HL-60 (cell line): ENCODE results near the gene WDR64.

Experiments used
- DNase-seq, 2 experiments: peaks; one replicate each; pipeline ENCODE4 v3.0.0-alpha.2; 2010 to 2020; ENCODE audit warnings: low read depth in 1 of 2, low spot score in 1 of 2
- H3K27ac ChIP-seq: fragments of 250-450 bp; sonication (Bioruptor Pico); replicated peaks from 2 replicates; pipeline ENCODE4 v1.5.1; 2020; ENCODE audit warnings: mild to moderate bottlenecking, moderate library complexity
- H3K27me3 ChIP-seq: fragments of 250-450 bp; sonication (Bioruptor Pico); 2 replicates; pipeline ENCODE4 v1.5.1; 2021; ENCODE audit warnings: mild to moderate bottlenecking, moderate library complexity; ENCODE audit not compliant: insufficient read depth, poor library complexity, severe bottlenecking
- H3K4me3 ChIP-seq: replicated peaks from 2 replicates; pipeline ENCODE4 v1.5.1; 2011; ENCODE audit warnings: mild to moderate bottlenecking, control low read depth, low read length; ENCODE audit not compliant: insufficient read depth
- GABPA ChIP-seq: IDR thresholded peaks from 2 replicates; pipeline ENCODE4 v1.6.1; 2012; ENCODE audit warnings: low read depth
- POLR2AphosphoS5 ChIP-seq: IDR thresholded peaks from 2 replicates; pipeline ENCODE4 v1.6.1; 2012; ENCODE audit warnings: low read depth
- SPI1 ChIP-seq: IDR thresholded peaks from 2 replicates; pipeline ENCODE4 v1.6.1; 2012; ENCODE audit warnings: low read depth, mild to moderate bottlenecking, borderline replicate concordance
- TF ChIP-seq, protein P1 (sequence below): IDR thresholded peaks from one replicate; pipeline ENCODE4 v1.5.1; 2011; ENCODE audit warnings: low read length, control low read depth, inconsistent platforms; ENCODE audit not compliant: insufficient read depth
- TF ChIP-seq, protein P2 (sequence below): IDR thresholded peaks from 2 replicates; pipeline ENCODE4 v1.6.1; 2012; ENCODE audit warnings: low read depth; ENCODE audit not compliant: insufficient replicate concordance

The WDR64 gene

DNA sequence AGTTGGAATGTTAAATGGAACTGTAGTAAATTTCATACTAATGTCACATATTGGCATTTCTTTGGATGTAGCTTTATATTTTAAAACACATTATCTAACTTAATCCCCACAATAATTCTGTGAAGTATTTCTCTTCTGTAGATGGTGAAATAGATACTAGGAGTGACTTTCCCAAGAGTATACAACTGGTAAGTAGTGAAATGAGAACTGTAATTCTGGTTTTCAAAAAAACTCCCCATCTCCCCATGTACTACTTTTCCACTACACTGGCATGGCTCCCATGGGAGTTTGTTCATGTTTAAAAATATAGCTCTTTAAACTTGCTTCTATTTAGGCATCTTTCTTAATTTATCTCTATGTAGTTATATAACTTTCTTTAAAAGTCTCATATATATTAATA lies 22.1 kb upstream of the WDR64 start:
- Histone ChIP-seq H3K4me3 (no peak overlapping the region), H3K27me3 (no peaks in the 10 kb centered on the region), H3K27ac (no peak overlapping the region)
- DNase-seq: no peak
- TF ChIP-seq, protein P1, sequence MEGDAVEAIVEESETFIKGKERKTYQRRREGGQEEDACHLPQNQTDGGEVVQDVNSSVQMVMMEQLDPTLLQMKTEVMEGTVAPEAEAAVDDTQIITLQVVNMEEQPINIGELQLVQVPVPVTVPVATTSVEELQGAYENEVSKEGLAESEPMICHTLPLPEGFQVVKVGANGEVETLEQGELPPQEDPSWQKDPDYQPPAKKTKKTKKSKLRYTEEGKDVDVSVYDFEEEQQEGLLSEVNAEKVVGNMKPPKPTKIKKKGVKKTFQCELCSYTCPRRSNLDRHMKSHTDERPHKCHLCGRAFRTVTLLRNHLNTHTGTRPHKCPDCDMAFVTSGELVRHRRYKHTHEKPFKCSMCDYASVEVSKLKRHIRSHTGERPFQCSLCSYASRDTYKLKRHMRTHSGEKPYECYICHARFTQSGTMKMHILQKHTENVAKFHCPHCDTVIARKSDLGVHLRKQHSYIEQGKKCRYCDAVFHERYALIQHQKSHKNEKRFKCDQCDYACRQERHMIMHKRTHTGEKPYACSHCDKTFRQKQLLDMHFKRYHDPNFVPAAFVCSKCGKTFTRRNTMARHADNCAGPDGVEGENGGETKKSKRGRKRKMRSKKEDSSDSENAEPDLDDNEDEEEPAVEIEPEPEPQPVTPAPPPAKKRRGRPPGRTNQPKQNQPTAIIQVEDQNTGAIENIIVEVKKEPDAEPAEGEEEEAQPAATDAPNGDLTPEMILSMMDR: no peak
- TF ChIP-seq POLR2AphosphoS5 (no peak), GABPA (no peak), SPI1 (no peak)
- TF ChIP-seq, protein P2, sequence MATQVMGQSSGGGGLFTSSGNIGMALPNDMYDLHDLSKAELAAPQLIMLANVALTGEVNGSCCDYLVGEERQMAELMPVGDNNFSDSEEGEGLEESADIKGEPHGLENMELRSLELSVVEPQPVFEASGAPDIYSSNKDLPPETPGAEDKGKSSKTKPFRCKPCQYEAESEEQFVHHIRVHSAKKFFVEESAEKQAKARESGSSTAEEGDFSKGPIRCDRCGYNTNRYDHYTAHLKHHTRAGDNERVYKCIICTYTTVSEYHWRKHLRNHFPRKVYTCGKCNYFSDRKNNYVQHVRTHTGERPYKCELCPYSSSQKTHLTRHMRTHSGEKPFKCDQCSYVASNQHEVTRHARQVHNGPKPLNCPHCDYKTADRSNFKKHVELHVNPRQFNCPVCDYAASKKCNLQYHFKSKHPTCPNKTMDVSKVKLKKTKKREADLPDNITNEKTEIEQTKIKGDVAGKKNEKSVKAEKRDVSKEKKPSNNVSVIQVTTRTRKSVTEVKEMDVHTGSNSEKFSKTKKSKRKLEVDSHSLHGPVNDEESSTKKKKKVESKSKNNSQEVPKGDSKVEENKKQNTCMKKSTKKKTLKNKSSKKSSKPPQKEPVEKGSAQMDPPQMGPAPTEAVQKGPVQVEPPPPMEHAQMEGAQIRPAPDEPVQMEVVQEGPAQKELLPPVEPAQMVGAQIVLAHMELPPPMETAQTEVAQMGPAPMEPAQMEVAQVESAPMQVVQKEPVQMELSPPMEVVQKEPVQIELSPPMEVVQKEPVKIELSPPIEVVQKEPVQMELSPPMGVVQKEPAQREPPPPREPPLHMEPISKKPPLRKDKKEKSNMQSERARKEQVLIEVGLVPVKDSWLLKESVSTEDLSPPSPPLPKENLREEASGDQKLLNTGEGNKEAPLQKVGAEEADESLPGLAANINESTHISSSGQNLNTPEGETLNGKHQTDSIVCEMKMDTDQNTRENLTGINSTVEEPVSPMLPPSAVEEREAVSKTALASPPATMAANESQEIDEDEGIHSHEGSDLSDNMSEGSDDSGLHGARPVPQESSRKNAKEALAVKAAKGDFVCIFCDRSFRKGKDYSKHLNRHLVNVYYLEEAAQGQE: no peak

DNA sequence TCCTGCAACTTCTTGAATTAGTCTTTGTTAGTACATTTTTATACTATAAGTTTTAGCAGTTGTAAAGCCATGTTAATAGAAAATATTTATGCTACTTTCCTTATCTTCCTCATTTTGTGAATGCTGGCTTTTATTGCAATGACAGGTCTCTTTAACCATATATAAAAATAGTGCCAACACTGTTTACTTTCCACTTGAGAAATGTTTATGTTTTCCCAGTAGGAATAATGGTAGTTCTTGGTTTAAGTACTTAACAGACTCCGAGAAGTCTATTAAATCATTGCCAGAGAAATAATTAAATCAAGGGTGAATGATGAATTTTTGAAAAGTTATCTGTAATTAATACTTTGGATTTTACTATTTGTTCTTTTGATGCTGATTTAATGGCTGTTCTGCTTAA lies 21.6 kb upstream of the WDR64 start:
- Histone ChIP-seq H3K27me3 (no peaks in the 10 kb centered on the region), H3K27ac (no peak overlapping the region), H3K4me3 (no peak overlapping the region)
- DNase-seq: no peak
- TF ChIP-seq GABPA: no peak
- TF ChIP-seq SPI1: no peak
- TF ChIP-seq, protein P2: no peak
- TF ChIP-seq POLR2AphosphoS5: no peak
- TF ChIP-seq, protein P1: no peak

DNA sequence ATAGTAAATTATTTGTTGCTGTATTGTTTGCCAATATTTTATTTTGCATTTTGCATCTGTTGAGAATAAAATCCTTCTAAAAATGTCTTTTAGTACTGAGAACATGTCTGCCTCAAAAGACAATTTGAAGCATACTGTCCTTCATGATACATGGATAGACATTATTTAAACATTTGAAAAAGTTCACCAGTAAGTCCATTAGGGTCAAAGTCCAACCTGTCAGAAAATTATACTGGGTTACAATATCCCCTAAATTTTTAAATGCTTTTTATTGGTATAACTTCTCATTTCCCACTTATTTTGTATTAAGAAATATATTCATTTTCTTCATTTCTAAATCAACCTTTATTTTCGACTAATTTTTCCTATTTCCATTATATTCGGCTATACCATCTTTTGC lies 21.2 kb upstream of the WDR64 start:
- DNase-seq: no peak

More for the DNA sequence above, 21.2 kb upstream of the WDR64 start:
- Histone ChIP-seq H3K27ac (no peak overlapping the region), H3K27me3 (no peaks in the 10 kb centered on the region), H3K4me3 (no peak overlapping the region)
- TF ChIP-seq SPI1 (no peak), GABPA (no peak), POLR2AphosphoS5 (no peak)
- TF ChIP-seq, protein P1: no peak
- TF ChIP-seq, protein P2: no peak
